IMR-90 (cell line): ENCODE results near the gene FAM81A.

ENCODE experiments used
- BHLHE40 ChIP-seq: fragments of 150-350 bp; IDR thresholded peaks from 2 replicates; pipeline ENCODE4 v1.6.1; 2016; ENCODE audit warnings: mild to moderate bottlenecking, low read depth, low read length
- CEBPB ChIP-seq: IDR thresholded peaks from 2 replicates; pipeline ENCODE4 v1.6.1; 2012; ENCODE audit warnings: low read depth, low read length, improper control_type of control experiment
- CTCF ChIP-seq: conservative IDR thresholded peaks from 2 replicates; pipeline ENCODE4 v1.5.1; 2012; ENCODE audit warnings: mild to moderate bottlenecking, low read depth, low read length, improper control_type of control experiment
- FOS ChIP-seq: fragments of 150-350 bp; IDR thresholded peaks from 2 replicates; pipeline ENCODE4 v1.6.1; 2016; ENCODE audit warnings: low read depth, low read length
- MAFK ChIP-seq: IDR thresholded peaks from 2 replicates; pipeline ENCODE4 v1.6.1; 2012; ENCODE audit warnings: low read depth, low read length, improper control_type of control experiment
- MAZ ChIP-seq: IDR thresholded peaks from 2 replicates; pipeline ENCODE4 v1.6.1; 2012; ENCODE audit warnings: low read depth, mild to moderate bottlenecking, low read length, improper control_type of control experiment, moderate library complexity, borderline replicate concordance
- MXI1 ChIP-seq: IDR thresholded peaks from 2 replicates; pipeline ENCODE4 v1.6.1; 2012; ENCODE audit warnings: low read depth, mild to moderate bottlenecking, low read length, moderate library complexity, borderline replicate concordance
- POLR2A ChIP-seq: IDR thresholded peaks from 2 replicates; pipeline ENCODE4 v1.6.1; 2012; ENCODE audit warnings: mild to moderate bottlenecking, low read depth, low read length
- RAD21 ChIP-seq: IDR thresholded peaks from 2 replicates; pipeline ENCODE4 v1.6.1; 2012; ENCODE audit warnings: low read length, improper control_type of control experiment
- RCOR1 ChIP-seq: IDR thresholded peaks from 2 replicates; pipeline ENCODE4 v1.6.1; 2012; ENCODE audit warnings: mild to moderate bottlenecking, low read length, improper control_type of control experiment; ENCODE audit not compliant: insufficient replicate concordance
- RFX5 ChIP-seq: IDR thresholded peaks from 2 replicates; pipeline ENCODE4 v1.8.0; 2012; ENCODE audit warnings: low read depth, mild to moderate bottlenecking, low read length, moderate library complexity
- USF2 ChIP-seq: fragments of 150-350 bp; IDR thresholded peaks from 2 replicates; pipeline ENCODE4 v1.6.1; 2017; ENCODE audit warnings: mild to moderate bottlenecking, antibody characterized with exemption, low read length, low read depth

DNA sequence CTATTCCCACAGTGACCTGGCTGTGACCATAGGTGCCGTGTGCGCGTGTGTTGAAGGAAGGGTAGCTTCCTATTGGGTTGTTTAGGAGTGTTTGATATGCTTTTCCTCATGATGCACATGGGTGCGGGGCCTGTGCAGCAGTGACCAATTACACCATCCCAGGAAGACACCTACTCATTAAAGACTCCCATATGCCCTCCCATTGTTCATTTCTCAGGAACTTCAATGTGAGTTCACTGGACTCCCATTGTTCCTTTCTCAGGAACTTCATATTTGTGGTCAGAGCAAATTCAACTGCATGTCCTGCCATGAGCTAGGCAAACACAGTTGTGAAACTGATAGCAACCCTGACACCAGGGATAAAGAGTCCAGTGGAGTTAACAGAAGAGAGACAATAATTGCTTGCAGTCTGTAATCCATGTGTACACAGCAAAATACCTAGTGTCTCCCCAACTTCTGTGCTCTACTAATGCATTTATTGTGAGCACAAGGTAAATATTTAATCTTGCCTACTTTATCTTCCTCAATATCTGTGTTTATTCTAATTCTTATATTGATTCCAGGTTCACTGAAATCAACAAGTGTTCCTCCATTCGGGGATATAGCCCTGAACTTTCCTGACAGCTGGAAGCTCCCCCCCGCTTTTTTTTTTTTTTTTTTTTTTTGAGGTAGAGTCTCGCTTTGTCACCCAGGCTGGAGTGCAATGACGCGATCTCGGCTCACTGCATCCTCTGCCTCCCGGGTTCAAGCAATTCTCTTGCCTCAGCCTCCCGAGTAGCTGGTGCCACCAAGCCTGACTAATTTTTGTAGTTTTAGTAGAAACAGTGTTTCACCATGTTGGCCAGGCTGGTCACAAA, 116.1 kb downstream of the FAM81A start:
- TF ChIP-seq CTCF (no peak), BHLHE40 (no peak), MAFK (no peak), FOS (no peak), POLR2A (no peak), MXI1 (no peak), CEBPB (no peak), RCOR1 (no peak), USF2 (no peak), MAZ (no peak), RAD21 (no peak), RFX5 (no peak)
